NB4 (cell line): ENCODE data around the gene RAI14.

Source experiments
- POLR2A ChIP-seq: IDR thresholded peaks from 2 replicates; pipeline ENCODE4 v1.6.1; 2011; ENCODE audit warnings: mild to moderate bottlenecking; ENCODE audit not compliant: insufficient read length; ENCODE audit errors: extremely low read depth
- TF ChIP-seq, protein P1 (sequence below): IDR thresholded peaks from one replicate; pipeline ENCODE4 v1.5.1; 2012; ENCODE audit warnings: low read depth, low read length
- TF ChIP-seq, protein P2 (sequence below): IDR thresholded peaks from 2 replicates; pipeline ENCODE4 v1.6.1; 2011; ENCODE audit warnings: low read depth, low read length

- TF ChIP-seq, protein P1, sequence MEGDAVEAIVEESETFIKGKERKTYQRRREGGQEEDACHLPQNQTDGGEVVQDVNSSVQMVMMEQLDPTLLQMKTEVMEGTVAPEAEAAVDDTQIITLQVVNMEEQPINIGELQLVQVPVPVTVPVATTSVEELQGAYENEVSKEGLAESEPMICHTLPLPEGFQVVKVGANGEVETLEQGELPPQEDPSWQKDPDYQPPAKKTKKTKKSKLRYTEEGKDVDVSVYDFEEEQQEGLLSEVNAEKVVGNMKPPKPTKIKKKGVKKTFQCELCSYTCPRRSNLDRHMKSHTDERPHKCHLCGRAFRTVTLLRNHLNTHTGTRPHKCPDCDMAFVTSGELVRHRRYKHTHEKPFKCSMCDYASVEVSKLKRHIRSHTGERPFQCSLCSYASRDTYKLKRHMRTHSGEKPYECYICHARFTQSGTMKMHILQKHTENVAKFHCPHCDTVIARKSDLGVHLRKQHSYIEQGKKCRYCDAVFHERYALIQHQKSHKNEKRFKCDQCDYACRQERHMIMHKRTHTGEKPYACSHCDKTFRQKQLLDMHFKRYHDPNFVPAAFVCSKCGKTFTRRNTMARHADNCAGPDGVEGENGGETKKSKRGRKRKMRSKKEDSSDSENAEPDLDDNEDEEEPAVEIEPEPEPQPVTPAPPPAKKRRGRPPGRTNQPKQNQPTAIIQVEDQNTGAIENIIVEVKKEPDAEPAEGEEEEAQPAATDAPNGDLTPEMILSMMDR: no peak
- no peak for TF ChIP-seq POLR2A
- TF ChIP-seq, protein P2, sequence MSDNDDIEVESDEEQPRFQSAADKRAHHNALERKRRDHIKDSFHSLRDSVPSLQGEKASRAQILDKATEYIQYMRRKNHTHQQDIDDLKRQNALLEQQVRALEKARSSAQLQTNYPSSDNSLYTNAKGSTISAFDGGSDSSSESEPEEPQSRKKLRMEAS: no peak
Observed at GRCh38 chr5:34682926-34683623, 26.9 kb downstream of the RAI14 start.
